Activated T-cell treated with anti-CD3 and anti-CD28 coated beads for 1 hour (primary cell): Measurements from ENCODE around the gene HTR4.
"Not testable (repeated sequence)": the region's sequence is repeated elsewhere in the genome, so short reads cannot be mapped to it uniquely, and the experiment has no call there.

Source experiments
- DNase-seq: peaks from one replicate; pipeline ENCODE4 v3.0.0-alpha.2; 2020; ENCODE audit warnings: low read depth

HTR4 gene

DNA sequence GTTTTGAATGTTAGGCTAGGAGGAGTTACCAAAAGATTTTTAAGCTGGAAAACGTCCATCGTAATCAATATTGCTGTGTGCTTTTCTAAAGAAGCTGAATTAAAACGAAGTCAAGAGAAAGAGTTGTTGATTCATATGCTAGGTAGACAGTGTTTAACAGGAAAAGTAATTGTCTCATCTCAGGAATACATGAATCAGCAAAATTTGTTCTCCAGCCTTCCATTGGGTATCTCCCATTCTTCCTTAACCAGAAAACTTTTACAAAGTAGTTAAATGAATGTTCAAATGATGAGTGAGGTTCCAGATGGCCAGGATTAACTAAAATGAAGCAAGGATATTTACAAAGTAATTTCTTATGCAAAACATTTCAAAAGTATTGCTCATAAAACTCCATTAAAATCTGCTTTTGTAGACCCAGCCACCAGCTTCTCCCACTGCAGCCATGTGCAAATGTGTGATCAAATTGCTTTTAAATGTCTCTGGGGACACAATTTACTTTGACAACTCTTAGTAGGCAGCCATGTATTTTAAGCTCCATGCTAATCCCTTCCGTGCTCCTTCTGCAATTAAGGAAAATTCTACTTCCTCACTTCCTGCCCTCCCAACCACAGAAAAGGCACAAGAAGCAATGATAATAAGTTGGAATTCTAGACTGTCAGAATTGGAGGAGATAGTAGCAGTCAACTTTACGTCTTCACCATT is 121.2 kb downstream of the HTR4 start:
- no peak for DNase-seq

DNA sequence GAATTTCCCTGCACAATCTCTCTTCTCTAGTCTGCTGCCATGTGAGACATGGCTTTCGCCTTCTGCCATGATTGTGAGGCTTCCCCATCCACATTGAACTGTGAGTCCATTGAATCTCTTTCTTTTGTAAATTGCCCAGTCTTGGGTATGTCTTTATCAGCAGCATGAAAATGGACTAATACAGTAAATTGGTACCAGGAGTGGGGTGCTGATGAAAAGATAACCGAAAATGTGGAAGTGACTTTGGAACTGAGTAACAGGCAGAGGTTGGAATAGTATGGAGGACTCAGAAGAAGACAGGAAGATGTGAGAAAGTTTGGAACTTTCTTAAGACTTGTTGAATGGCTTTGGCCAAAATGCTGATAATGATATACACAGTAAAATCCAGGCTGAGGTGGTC is 124.9 kb downstream of the HTR4 start:
- DNase-seq = not testable (repeated sequence)

DNA sequence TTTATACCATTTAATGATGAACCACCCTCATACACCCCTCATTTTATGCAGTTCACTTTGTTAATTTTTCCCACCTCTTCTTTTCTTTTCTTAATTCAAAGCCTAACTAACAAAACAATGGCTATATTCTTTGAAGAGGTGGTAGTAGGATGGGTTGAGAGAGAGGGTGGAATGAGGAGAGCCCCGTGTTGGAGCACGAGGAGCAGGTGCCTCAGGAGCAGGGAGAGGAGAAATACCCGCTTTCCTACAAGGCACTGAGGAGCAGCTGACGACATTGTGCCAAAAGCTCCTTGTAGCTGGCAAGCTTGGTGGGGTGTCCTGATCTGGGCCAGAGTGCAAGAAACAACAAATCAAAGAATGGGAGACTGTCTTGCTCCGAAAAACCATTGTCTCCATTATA is 129.6 kb downstream of the HTR4 start:
- no peak for DNase-seq

DNA sequence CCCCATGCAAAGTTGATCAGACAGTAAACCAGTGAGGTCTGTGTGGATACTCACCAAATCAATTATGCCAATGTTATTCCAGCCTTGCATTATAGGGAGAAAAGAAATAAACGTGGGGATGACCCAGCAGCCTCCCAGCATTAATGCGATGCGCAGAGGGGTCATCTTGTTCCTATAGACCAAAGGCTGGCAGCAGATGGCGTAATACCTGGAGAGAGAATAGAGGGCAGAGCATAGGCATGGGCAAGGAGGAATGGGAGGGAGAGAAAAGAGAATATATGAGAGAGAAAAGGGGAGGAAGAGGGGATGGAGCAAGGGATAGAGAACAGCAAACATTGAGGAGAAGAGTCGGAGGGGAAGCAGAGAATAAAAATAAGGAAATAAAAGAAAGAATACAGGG is 131.2 kb downstream of the HTR4 start:
- no peak for DNase-seq

DNA sequence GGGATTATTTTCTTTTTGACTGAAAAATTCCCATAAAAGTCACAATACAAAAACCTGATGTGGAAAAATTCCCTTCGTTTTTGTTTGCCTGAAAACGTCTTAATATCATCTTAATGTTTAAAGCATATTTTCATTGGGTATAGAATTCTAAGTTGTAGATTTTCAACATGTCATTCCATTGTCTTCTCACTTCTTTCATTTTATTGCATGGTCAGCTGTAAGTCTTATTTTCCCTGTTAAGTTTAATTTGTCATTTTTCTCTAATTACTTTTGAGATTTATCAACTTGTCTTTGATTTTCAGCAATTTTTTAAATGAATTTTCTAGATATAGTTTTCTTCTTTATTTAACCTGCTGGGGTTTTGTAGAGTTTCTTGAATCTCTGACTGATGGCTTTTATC is 138.9 kb downstream of the HTR4 start:
- DNase-seq = no peak

DNA sequence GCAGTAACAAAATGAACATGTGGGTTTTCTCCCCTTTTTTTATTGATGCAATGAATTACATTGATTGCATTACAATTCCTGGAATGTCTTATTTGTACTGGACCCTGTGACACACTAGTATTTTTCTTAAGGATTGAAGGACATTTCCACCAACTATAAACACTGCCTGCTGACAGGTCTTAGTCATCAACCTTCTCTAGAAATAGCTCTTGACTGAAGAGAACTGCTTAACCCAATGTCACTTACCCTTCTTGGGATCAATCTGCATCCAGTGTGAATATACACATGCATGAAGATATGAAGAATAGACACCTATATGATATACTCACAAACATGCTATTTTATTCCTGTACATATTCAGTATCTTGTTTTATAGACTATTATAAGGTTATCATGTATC is 140.0 kb downstream of the HTR4 start:
- no peak for DNase-seq

DNA sequence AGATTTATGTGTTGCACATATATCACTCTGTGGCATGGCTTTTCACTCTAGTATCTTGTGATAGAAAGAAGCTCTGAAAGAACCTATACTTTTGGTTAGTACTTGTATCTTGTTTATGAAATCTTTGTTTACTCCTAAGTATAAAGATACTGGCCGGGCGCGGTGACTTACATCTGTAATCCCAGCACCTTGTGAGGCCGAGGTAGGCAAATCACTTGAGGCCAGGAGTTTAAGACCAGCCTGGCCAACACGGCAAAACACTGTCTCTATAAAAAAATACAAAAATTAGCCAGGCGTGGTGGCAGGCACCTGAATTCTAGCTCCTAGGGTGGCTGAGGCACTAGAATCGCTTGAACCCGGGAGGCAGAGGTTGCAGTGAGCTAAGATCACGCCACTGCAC is 141.8 kb downstream of the HTR4 start:
- no peak for DNase-seq

DNA sequence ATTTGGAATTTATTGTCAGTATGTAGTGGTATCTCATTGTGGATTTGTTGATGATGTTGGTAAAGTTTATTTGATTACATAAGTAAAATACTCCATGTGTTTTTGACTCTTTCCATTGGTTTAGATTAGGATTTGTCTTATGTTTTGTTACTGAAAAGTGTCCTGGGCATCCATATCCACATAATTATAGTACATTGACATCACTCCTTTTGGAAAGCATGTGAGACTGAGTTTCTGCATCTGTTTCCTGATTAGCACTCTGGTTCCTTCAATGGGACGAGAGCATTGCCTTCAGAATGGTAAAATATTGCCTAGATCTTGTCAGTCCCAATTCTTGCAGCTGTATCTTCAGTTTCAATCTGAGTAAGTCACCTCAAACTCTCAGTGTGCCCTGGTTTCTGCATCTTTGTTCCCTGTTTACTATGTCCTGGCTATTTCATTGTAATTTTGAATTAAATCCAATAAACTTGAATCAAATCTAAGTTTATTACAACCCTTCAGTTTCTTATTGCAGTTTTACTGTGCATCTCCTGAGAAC is 142.4 kb downstream of the HTR4 start:
- no peak for DNase-seq

DNA sequence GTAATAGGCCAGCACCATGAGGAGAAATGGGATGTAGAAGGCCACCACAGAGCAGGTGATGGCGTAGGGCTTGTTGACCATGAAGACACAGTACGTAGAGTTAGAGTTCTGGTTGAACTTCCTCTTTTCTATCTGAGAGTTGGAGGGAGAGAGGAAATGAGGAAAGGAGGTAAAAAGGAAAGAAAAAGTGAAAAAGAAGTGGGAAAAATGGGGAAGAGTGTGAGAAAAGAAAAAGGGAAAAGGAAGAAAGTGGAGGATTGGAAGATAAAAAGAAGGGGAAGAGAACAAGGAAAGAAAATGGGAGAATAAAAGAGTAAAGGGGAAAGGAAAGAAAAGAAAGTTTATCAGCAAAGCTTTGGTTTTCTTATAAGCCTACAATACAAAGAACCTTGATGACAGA is 144.4 kb downstream of the HTR4 start:
- DNase-seq = no peak

DNA sequence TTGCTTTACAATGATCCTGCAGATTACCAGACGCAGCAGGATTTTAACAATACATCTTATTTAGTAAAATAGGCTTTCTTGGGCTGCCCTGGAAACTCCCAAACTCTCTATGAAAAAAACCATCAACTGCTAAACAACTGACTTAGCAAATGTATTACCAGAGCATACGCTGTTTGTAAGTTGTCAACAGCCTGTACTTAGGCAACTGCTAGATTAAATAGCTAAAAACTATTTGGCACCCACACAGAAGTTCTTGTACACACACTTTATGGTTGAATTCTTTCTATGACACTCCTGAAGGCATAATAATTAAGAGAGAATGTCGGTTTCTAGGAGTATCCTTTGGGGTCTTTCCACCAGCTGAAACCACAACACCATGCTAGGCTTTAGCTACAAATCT is 146.7 kb downstream of the HTR4 start:
- DNase-seq = no peak

DNA sequence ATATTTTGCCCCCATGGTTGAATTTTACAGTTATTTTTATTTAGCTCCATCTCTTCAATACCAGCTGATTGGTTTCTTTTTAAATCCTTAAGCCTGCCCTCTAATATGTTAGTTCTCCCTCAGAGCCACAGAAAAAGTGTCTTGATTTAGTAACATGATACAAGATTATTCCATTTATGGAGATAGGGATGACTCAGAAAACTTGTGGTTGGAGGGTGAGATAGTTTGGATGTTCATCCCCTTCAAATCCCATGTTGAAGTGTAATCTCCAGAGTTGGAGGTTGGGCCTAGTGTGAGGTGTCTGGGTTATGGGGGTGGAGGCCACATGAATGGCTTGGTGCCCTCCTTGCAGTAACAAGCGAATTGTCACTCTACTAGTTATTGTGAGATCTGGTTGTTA is 154.9 kb downstream of the HTR4 start:
- DNase-seq = no peak

DNA sequence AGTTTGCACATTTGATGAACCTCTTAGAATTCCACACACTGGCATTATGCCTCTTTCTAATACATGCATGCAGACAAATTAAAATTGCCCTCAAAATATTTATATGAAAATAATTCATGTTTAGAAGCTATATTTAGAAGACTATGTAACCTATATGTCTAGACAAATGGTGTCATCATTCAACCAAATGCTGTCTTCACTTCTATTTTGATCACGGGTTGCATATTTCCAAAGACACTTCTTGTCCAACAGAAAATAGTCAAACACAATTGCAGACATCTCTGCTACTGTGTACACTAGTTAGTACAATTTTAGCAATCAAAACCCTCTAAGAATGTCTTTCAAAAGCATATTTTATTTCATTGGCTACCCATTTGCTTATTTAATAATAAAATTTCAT is 156.6 kb downstream of the HTR4 start:
- no peak for DNase-seq

DNA sequence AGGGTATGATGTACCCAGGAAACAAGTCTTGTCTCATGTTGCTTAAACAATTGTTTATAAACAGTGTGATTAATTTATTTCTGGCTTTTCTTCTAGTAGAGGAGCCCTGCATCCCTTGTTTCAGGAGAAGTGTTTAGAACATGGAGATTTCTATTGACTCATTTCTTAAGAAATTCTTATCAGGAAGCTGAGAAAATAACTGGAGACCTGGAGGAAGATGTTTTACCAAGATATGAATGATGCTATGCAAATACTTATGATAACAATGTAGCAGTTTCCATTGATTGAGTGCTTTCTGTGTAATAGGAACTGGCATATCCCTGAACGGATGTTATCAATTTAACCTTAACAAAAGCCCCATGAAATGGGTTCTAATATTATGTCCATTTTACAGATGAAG is 162.0 kb downstream of the HTR4 start:
- no peak for DNase-seq

DNA sequence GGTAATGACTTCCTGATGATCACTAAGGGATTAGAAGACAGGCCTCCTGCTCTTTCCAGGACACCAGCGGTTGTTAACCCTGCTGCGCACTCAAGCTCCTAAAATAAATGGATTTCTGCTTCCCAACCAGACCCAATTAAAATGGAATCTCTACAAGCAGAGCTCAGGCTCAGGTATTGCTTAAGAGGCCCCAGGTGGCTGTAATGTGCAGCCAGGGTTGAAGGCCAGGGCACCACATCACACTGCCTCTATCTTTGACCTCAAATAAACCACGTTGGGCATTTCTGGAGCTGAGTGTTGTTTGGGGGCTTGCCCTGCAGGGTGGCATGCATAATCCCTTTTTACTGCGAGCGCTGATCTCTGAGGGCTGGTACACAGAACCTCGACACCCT is 162.5 kb downstream of the HTR4 start:
- no peak for DNase-seq

DNA sequence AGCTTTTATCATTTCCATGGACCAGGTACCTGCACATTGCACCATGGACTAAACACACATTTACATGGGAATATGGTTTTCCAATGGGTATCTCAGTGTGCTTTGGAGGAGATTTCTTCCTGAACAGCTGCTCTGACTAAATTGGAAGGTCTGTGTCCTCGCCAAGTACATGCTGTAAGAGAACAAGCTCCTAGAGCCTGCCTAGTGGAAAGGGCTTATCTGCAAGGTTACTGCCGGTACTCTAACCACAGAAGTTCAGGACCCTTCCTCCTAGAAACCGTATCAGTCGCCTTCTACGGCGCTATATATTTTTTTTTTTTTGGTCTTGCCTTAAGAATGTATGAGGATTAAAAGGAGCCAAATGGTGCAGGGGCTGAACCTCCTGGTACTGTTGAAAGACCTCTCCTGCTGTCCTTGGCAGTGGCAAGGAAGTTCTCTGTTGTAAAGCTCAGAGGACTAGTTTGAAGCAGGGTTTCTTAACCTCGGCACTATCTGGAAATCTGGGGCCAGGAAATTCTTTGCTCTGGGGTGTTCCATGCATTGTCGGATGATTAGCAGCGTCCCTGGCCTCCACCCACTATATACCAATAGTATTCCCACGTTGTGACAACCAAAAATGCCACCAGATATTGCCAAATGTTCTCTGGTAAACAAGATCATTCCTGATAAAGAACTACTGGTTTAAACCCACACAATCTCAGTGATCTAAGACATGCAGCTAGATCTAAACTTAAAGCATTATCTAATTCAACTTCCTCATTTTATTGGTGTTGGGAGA is 163.1 kb downstream of the HTR4 start:
- DNase-seq = no peak

DNA sequence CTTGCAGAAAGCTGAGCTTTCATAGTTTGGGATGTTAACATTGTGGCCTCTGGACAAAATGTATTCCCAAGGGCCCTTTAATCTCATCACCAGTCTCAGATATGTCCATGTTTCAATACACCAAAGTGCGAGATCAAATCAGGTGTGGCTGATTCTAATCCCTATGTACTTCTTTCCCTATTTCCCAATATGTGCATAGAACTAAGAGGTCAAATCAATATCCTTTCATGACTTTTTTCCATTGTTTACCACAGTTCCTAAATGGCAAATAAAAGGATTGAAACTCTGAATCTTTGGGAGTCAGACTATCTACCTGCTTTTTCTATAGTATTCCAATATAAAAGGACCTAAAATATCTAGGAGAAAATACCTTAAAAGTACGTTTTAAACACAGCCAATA is 165.6 kb downstream of the HTR4 start:
- no peak for DNase-seq

DNA sequence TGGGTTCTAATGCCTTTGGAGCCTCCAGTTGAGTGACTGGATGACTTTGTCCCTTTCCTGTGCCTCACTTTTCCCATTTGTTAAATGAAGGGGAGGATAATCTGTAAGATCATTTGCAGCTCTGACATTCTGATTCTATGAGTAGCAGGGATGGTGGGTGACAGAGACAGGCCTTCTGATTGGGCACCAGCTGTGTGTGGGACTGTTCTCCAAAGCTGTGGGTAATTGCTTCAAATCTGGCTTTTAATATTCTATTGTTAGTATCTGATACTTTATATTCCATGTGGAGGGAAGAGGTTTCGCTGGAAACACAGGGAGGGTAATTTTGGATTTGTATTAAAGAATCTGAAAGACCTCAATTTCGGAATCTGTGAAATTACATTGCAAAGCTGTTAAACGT is 167.9 kb downstream of the HTR4 start:
- DNase-seq = no peak

DNA sequence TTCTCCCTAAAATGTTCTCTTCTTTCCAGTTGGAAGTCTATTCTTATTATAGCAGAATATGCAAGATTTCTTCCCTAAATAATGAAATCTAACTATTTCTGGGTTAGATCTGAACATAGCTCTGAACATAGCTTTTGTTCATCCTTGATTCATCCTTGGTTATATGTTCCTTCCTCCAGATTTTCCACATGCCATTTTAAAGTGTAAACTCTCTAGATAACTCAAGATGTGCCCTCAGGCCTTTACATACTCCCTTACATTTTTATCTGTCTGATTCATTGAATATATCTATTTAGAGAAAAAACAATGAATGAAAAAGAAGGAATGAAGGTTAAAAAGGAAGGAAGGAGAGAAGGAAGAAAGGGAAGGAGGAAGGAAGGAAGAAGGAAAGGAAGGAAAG is 169.7 kb downstream of the HTR4 start:
- no peak for DNase-seq

DNA sequence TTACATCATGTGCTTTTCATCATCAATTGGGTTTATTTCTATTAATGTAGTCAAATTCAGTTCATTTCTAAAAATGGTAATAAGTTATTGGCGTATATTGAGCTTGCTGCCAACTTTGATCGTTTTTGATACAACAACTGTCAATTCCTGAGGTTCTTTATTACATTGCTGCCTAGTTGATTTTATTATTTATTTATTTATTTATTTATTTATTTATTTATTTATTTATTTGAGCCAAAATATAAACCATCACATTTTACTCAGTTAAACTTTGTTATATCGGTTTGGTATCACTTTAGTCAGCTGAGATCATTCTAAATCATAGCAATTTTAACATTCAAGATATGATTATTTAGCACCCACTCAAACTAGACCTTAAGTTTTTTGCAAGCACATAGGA is 170.6 kb downstream of the HTR4 start:
- no peak for DNase-seq

DNA sequence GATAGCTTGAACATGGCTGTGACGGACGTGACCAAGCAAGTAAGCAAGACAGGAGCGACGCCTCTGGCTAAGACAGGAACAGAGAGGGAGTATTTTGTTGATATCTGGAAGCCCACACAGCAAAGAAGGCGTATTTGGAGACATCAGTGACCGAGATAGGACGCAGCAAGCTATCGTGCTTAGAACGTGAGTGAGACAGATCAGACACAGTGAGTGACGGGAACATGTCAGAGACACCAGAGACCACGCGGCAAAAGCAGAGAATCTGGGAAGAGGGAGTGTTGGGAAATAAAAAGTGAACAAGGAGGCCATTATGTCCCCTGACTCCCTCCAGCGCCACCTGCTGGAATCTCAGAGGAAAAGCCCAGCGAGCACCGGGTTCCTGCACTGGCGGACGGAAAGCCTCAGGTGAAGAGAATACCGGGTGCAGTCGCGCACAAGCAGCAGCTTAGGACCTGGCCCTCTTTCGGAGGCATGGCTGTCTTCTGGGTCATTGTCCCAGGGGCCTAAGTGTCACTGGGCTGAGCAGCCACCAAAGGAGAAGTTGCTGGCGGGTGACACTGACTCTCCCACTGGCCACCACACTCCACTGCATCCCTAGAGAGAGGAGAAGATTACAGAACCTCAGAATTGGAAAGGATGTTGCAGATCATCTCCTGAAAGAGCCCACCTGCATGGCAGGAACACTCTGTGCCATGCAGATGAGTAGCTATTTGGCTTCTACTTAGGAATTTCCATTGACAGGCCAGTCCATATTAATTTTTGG is 171.4 kb downstream of the HTR4 start:
- DNase-seq = peak; percentile 44

DNA sequence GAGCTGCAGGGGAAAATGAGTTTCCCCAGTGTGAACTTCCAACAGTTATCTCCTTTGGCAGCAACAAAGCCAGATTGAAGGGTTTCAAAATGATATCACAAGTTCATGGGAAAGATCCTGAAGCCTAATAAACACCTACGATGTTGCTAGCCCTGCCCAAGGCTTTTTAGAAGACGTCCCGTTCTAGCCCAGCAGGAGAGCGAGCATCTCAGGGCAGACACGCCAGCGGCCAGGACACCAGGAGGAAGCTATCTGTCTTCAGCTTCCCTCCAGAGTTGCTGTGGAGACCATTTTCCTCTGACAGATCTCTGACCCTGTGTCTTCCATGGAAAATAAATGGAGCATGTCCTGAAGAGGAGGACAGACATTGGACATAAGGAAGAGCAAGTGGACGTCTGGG is 172.1 kb downstream of the HTR4 start:
- DNase-seq = no peak

DNA sequence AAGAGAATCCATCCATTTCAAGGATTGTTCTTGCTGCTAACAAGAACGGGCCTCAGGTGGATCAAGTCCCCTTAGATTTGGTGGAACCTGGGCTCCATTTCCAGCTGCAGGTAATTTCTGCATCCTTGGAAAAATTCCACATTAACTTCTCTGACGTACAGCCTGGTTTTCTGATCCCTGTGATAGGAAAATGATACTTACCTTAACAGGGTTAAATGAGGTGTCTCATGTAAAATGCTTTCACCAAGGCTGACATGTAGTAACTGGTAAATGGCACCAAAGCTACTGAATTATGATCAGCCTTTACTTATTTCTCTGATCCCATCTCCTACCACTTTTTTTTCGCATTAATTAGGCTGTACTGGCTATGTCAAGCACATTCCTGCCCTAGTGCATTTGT is 176.9 kb downstream of the HTR4 start:
- no peak for DNase-seq

DNA sequence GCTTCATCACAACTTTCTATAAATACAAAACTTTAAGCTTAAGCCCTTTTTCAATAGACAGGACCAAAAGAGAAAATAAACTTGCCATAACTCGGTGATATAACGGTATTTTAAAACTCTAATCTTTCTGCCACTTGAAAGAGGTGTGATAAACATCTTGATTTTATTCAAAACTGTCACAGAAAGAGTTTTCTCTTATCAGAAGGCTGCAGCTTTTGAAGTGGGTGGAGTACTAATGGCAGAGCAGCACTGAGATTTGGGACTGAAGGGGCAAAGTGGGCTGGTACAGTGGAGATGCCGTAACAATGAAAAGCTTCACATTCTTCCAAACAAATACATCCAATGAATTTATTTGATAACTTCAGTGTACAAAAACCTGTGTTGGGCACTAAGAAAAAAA is 178.0 kb downstream of the HTR4 start:
- no peak for DNase-seq
